Prostate gland (tissue), 2 donors: ENCODE measurements around the gene SMO. TPM values are rescaled to one million over a fixed set of nuclear protein-coding genes. Genes with fewer than 3 reads are reported as not detected.
"Not testable (repeated sequence)": the region's sequence is repeated elsewhere in the genome, so short reads cannot be mapped to it uniquely, and the experiment has no call there.

ENCODE experiments used
- DNase-seq: peaks from one replicate; pipeline ENCODE4 v3.0.0-alpha.2; 2019; ENCODE audit warnings: low spot score
- H3K27ac ChIP-seq, 2 donors: fragments of 200-600 bp; sonication (generic); 2 replicates each; pipeline ENCODE4 v1.5.1; 2017 to 2019
- H3K27me3 ChIP-seq: fragments of 200-600 bp; sonication (generic); replicated peaks from 2 replicates; pipeline ENCODE4 v1.5.1; 2019; ENCODE audit not compliant: insufficient read depth
- H3K36me3 ChIP-seq, 2 donors: fragments of 200-600 bp; sonication (generic); 1 replicate in 1 of 2; 2 replicates in 1 of 2; pipeline versions ENCODE4 v1.5.1 to v1.8.1; 2017 to 2019
- H3K4me1 ChIP-seq: fragments of 200-600 bp; sonication (generic); replicated peaks from 2 replicates; pipeline ENCODE4 v1.5.1; 2019
- H3K4me3 ChIP-seq, 2 donors: fragments of 200-600 bp; sonication (generic); 2 replicates each; pipeline ENCODE4 v1.5.1; 2017 to 2019
- H3K9me3 ChIP-seq: fragments of 200-600 bp; sonication (generic); 2 replicates; pipeline ENCODE4 v1.5.1; 2017
- CTCF ChIP-seq, 4 experiments: fragments of 200-600 bp in 2 of 4; fragments of 450-650 bp in 2 of 4; sonication (generic) in 2 of 4; IDR thresholded peaks; 1 replicate in 3 of 4; 2 replicates in 1 of 4; pipeline ENCODE4 v1.5.1; 2016 to 2019; ENCODE audit warnings: antibody characterized with exemption in 4 of 4, mild to moderate bottlenecking in 2 of 4, moderate library complexity in 2 of 4
- POLR2A ChIP-seq: fragments of 450-650 bp; IDR thresholded peaks from one replicate; pipeline ENCODE4 v1.6.1; 2016; ENCODE audit warnings: antibody characterized with exemption, mild to moderate bottlenecking
- POLR2AphosphoS5 ChIP-seq: sonication (generic); formaldehyde crosslinking; IDR thresholded peaks from one replicate; pipeline ENCODE4 v1.6.1; 2017; ENCODE audit warnings: antibody characterized with exemption
- WGBS: methylation state at CpG from one replicate; pipeline ENCODE4 v1.1.5; 2018; 5-methylcytosine and 5-hydroxymethylcytosine counted together
- intact Hi-C: fragments of 100-400 bp; cut with DNase I; formaldehyde crosslinking; loops from one replicate; pipeline ENCODE4 v1.14.2; 2022
- total RNA-seq, 2 donors: library from RNA; depleted of rRNA; stranded (reverse); fragments of >200 nt; gene quantifications; one replicate each; pipeline ENCODE4 v1.1.0, GENCODE V29; 2016

The SMO gene
- total RNA-seq, 2 donors from 2014 or later, result 23.2 to 32.9 TPM

DNA sequence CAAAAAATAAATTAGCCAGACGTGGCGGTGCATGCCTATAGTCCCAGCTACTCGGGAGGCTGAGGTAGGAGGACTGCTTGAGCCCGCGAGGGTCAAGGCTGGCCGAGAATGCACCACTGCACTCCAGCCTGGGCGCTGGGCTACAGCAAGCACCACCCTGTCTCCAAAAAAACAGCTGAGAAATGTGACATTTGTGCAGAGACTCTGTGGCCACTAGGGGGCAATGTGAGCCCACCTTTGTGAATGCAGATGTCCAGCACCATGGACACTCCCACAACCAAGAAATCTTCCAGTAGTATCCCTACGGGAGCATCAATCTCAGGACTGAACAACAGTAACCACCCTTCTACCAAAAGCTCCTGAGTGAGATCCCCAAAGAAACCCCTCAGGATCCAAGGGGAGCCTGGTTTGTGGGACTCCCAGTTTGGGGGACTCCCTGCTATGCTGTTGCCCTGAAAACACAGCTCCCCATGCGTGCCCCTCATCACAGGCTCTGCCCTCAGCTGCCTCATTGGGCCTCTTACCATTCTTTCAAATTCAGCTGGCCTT is 30.2 kb downstream of the SMO start:
- intact Hi-C loops, result loop anchor here (2.0 kb wide), 1 partner anchor 52 kb away; no protein-coding TSS in a partner anchor
- TF ChIP-seq CTCF (IDR thresholded peaks at IDR 0.05) (peak; percentile 64 to 95 (median 92)), POLR2AphosphoS5 (peak; percentile 53), POLR2A (no peak)
- Histone ChIP-seq H3K36me3 (no peaks in the 10 kb centered on the region), H3K9me3 (no peaks in the 10 kb centered on the region), H3K4me3 (no peak overlapping the region), H3K27ac (no peak overlapping the region), H3K4me1 (no peaks in the 10 kb centered on the region), H3K27me3 (no peaks in the 10 kb centered on the region)
- 22% methylated on average over 8 of the region's 9 CpGs for WGBS
- DNase-seq, result peak; percentile 85

DNA sequence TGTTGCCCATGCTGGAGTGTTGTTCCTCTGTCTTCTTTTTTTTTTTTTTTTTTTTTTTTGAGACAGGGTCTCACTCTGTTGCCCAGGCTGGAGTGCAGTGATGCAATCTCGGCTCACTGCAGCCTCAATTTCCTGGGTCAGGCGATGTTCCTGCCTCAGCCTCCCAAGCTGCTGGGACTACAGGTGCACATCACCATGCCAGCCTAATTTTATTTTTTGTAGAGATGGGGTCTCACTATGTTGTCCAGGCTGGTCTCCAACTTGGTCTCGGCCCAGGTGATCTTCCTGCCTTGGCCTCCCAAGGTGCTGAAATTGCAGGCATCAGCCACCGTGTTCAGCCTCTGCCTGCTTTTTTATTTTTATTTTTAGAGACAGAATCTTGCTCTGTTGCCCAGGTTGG is 30.7 kb downstream of the SMO start:
- H3K4me1 ChIP-seq, DNase-seq, H3K9me3 ChIP-seq, H3K36me3 ChIP-seq, H3K27me3 ChIP-seq, H3K4me3 ChIP-seq, H3K27ac ChIP-seq: not testable (repeated sequence)
- 93% methylated on average over 4 of the region's 4 CpGs for WGBS
- intact Hi-C loops, result loop anchor here (2.0 kb wide), 1 partner anchor 52 kb away; no protein-coding TSS in a partner anchor

- no peak overlapping the region for H3K27ac ChIP-seq
- no peaks in the 10 kb centered on the region for H3K36me3 ChIP-seq
- no peak overlapping the region for H3K4me3 ChIP-seq
- 38% methylated on average over 4 of the region's 4 CpGs for WGBS
- H3K4me1 ChIP-seq, result no peaks in the 10 kb centered on the region
- no peaks in the 10 kb centered on the region for H3K27me3 ChIP-seq
- intact Hi-C loops, result loop anchor here (5.0 kb wide), 1 partner anchor 245 kb away; no protein-coding TSS in a partner anchor
- no peak for DNase-seq
- no peak for TF ChIP-seq POLR2AphosphoS5
- TF ChIP-seq POLR2A, result no peak
- TF ChIP-seq CTCF (IDR thresholded peaks at IDR 0.05), result no peak
- no peaks in the 10 kb centered on the region for H3K9me3 ChIP-seq
Observed at GRCh38 chr7:129222064-129222463, 33.6 kb downstream of the SMO start.

DNA sequence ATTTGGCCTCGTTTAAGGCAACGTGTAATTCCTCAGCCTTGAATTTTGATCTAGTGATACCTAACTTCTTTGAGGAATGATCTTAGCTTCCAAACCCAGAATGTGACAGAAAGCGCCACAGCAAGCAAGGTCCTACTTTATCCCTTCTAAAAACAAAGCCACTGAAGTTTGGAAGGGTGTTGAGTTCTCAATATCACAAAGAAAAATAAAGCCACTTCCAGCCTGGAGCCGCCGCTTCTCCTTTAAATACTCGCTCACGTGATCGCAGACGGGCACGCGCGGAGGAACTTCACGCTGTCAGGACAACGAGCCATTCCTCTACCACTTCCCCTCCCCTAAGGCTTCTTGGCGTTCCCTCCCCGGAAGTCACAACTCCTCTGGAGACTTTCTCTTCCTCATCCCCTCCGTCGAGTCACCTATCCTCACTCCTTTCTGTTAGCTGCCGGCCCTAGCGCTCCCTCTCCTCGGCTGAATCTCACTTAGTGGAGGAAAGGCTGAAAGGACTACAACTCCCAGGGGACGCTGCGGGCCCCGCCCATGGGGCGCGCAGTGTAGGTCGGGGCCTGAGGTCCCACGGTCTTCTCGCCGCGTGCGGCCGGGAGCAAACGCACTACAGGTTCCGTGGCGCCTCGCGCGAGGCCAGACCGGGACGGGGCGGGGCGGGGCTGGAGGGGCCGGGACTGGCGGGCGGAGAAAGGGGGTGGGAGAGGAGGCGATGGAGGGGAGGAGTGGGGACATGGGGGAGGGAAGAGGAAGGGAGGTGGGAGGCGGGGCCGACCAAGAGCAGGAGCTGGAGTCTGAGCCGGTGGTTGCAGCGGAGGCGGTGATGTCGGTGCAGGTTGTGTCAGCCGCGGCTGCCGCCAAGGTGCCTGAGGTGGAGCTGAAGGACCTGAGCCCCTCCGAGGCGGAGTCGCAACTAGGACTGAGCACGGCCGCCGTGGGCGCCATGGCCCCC is 36.1 kb downstream of the SMO start, which contains the start of gene AHCYL2:
Gene AHCYL2 (plus strand): TSS at position 780 of the 955 bp plus-strand sequence.
- intact Hi-C loops, result loop anchor here (5.0 kb wide), 1 partner anchor 243 kb away; no protein-coding TSS in a partner anchor
- under 1% methylated on average over 63 of the region's 63 CpGs for WGBS

More for the DNA sequence above, 36.1 kb downstream of the SMO start, which contains the start of gene AHCYL2:
- Histone ChIP-seq H3K36me3 (no peaks in the 10 kb centered on the region), H3K4me3 (peak within 1 kb of the TSS; percentile 81 to 98), H3K27ac (peak within 1 kb of the TSS; percentile 93 to 96), H3K9me3 (no peaks in the 10 kb centered on the region), H3K27me3 (no peaks in the 10 kb centered on the region), H3K4me1 (peaks cover 7% of the 10 kb centered on the region)
- TF ChIP-seq POLR2AphosphoS5 (peak; percentile 86), POLR2A (peak; percentile 84), CTCF (IDR thresholded peaks at IDR 0.05) (peak in 1 of 4 experiments; percentile 14)
- DNase-seq, result peak; percentile 98
